ENCODE results near the gene ZNF622. TPM values are rescaled to one million over a fixed set of nuclear protein-coding genes. Genes with fewer than 3 reads are reported as not detected.

The ZNF622 gene
- total RNA-seq, 1 experiment from 2014 or later: 25.2 TPM

GRCh38 chr5:16485656-16486055 is 20.1 kb upstream of the ZNF622 start:
- H3K4me3 ChIP-seq (replicated peaks in 1 of 2; ENCODE audit: low read depth in 1 of 2, low read length in 2 of 2): no peak overlapping the region
- no peaks in the 10 kb centered on the region for H3K27me3 ChIP-seq (ENCODE audit: insufficient read depth, low read length)
- no peak for TF ChIP-seq CBX3 (IDR thresholded peaks at IDR 0.05; ENCODE audit: low read depth)
- H4K20me1 ChIP-seq (ENCODE audit: insufficient read depth): no peaks in the 10 kb centered on the region
- no peak for ATAC-seq
- no peaks in the 10 kb centered on the region for H3K9me3 ChIP-seq (ENCODE audit: control insufficient read depth in 1 of 2, insufficient read depth in 1 of 2, low read depth in 1 of 2, low read length in 2 of 2)
- intact Hi-C loops (cut with micrococcal nuclease): no loop called here
- H3K9ac ChIP-seq (ENCODE audit: low read length): no peak overlapping the region
- H3K4me2 ChIP-seq (ENCODE audit: low read length): no peak overlapping the region
- H3K4me1 ChIP-seq (ENCODE audit: control insufficient read depth in 1 of 2, insufficient read depth in 2 of 2, low read length in 2 of 2): no peaks in the 10 kb centered on the region
- H3K79me2 ChIP-seq (ENCODE audit: insufficient read depth, low read length): no peaks in the 10 kb centered on the region
- ChIA-PET RAD21 (ENCODE audit: low non-redundant PET in 1 of 2, low total read pairs in 2 of 2, uncharacterized antibody in 2 of 2, unreplicated experiment in 2 of 2) (no interaction called here), CTCF (interaction anchor here (1.9 kb wide), 1 partner anchor 67 kb away, joined by 4 read pairs; no protein-coding TSS in a partner anchor), POLR2A (no interaction called here)
- no TSS peak for BruUV-seq (replicated peaks)
- no peak overlapping the region for H2AFZ ChIP-seq (ENCODE audit: low read depth, low read length, poor library complexity, severe bottlenecking)
- no peak overlapping the region for H3K27ac ChIP-seq (ENCODE audit: low read depth, low read length)
- no peaks in the 10 kb centered on the region for H3K36me3 ChIP-seq (ENCODE audit: control insufficient read depth in 1 of 2, insufficient read depth in 2 of 2, low read length in 2 of 2)
- no peaks in the 10 kb centered on the region for H3K9me2 ChIP-seq (ENCODE audit: insufficient read depth)
- DNase-seq (ENCODE audit: low read depth, low spot score): no peak

DNA sequence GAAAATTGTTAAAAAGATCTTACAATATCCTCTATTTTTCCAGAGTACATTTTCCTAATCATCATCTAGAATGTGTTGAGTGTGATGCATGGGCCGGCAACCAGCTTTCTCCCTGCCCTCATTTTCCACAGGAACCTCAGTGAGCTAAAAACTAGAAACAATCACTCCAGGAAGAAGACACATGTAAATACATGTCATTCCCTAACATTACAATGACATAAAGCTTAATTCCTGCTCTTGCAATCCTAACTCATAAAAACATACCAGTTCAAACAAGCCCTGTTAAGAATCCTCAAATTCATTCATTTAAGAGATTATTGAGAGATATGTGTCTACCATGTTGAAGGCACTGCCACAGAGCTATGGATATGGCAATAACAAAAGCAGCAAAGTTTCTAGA is 18.5 kb upstream of the ZNF622 start:
- Histone ChIP-seq H3K4me2 (ENCODE audit: low read length) (no peak overlapping the region), H3K79me2 (ENCODE audit: insufficient read depth, low read length) (no peaks in the 10 kb centered on the region), H2AFZ (ENCODE audit: low read depth, low read length, poor library complexity, severe bottlenecking) (no peak overlapping the region), H3K36me3 (ENCODE audit: control insufficient read depth in 1 of 2, insufficient read depth in 2 of 2, low read length in 2 of 2) (no peaks in the 10 kb centered on the region), H3K4me3 (replicated peaks in 1 of 2; ENCODE audit: low read depth in 1 of 2, low read length in 2 of 2) (no peak overlapping the region), H3K27me3 (ENCODE audit: insufficient read depth, low read length) (no peaks in the 10 kb centered on the region), H3K9me3 (ENCODE audit: control insufficient read depth in 1 of 2, insufficient read depth in 1 of 2, low read depth in 1 of 2, low read length in 2 of 2) (no peaks in the 10 kb centered on the region), H3K9me2 (ENCODE audit: insufficient read depth) (no peaks in the 10 kb centered on the region), H3K4me1 (ENCODE audit: control insufficient read depth in 1 of 2, insufficient read depth in 2 of 2, low read length in 2 of 2) (no peaks in the 10 kb centered on the region), H3K9ac (ENCODE audit: low read length) (no peak overlapping the region), H3K27ac (ENCODE audit: low read depth, low read length) (no peak overlapping the region), H4K20me1 (ENCODE audit: insufficient read depth) (no peaks in the 10 kb centered on the region)
- ChIA-PET RAD21 (ENCODE audit: low non-redundant PET in 1 of 2, low total read pairs in 2 of 2, uncharacterized antibody in 2 of 2, unreplicated experiment in 2 of 2) (no interaction called here), CTCF (interaction anchor here (1.0 kb wide), 1 partner anchor 66 kb away, joined by 3 read pairs; no protein-coding TSS in a partner anchor), POLR2A (no interaction called here)
- DNase-seq (ENCODE audit: low read depth, low spot score) (no peak), ATAC-seq (no peak)
- no peak for TF ChIP-seq ZFX (IDR thresholded peaks at IDR 0.05)
- no peak for TF ChIP-seq SIN3A (IDR thresholded peaks at IDR 0.05; ENCODE audit: low read depth)
- no peak for TF ChIP-seq TCF7L2 (IDR thresholded peaks at IDR 0.05; ENCODE audit: borderline replicate concordance, extremely low read depth, insufficient read depth, insufficient read length)
- TF ChIP-seq RAD21 (IDR thresholded peaks at IDR 0.05; ENCODE audit: low read depth): no peak
- no peak for TF ChIP-seq JUND (IDR thresholded peaks at IDR 0.05)
- no peak for TF ChIP-seq EZH2 (IDR thresholded peaks at IDR 0.05)
- TF ChIP-seq, protein P1, sequence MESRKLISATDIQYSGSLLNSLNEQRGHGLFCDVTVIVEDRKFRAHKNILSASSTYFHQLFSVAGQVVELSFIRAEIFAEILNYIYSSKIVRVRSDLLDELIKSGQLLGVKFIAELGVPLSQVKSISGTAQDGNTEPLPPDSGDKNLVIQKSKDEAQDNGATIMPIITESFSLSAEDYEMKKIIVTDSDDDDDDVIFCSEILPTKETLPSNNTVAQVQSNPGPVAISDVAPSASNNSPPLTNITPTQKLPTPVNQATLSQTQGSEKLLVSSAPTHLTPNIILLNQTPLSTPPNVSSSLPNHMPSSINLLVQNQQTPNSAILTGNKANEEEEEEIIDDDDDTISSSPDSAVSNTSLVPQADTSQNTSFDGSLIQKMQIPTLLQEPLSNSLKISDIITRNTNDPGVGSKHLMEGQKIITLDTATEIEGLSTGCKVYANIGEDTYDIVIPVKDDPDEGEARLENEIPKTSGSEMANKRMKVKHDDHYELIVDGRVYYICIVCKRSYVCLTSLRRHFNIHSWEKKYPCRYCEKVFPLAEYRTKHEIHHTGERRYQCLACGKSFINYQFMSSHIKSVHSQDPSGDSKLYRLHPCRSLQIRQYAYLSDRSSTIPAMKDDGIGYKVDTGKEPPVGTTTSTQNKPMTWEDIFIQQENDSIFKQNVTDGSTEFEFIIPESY (IDR thresholded peaks at IDR 0.05; ENCODE audit: extremely low read depth, insufficient replicate concordance, low read length): no peak
- BruUV-seq (replicated peaks): no TSS peak
- intact Hi-C loops (cut with micrococcal nuclease): no loop called here
